Peyer's patch (tissue), 4 donors: Measurements from ENCODE around the gene LMBR1.

Experiments used
- CTCF ChIP-seq, 6 experiments: fragments of 450-650 bp in 4 of 6; fragments of 200-600 bp in 2 of 6; sonication (generic) in 1 of 6; IDR thresholded peaks; one replicate each; pipeline ENCODE4 v1.5.1; 2017 to 2019; ENCODE audit warnings: antibody characterized with exemption in 6 of 6, mild to moderate bottlenecking in 3 of 6, moderate library complexity in 1 of 6
- POLR2A ChIP-seq, 2 donors: fragments of 450-650 bp; IDR thresholded peaks; one replicate each; pipeline ENCODE4 v1.5.1; 2017; ENCODE audit warnings: antibody characterized with exemption in 2 of 2, mild to moderate bottlenecking in 2 of 2, moderate library complexity in 2 of 2

GRCh38 chr7:156811706-156812105 lies 81.3 kb downstream of the LMBR1 start:
- no peak for TF ChIP-seq CTCF (IDR thresholded peaks at IDR 0.05)
- no peak for TF ChIP-seq POLR2A (IDR thresholded peaks at IDR 0.05)
